Ureter (tissue), 1 donor: ENCODE results near the gene APIP. TPM values are rescaled to one million over a fixed set of nuclear protein-coding genes. Genes with fewer than 3 reads are reported as not detected.

ENCODE experiments used
- DNase-seq: peaks from one replicate; pipeline ENCODE4 v3.0.0-alpha.2; 2020; ENCODE audit warnings: low spot score
- total RNA-seq: library from RNA; stranded (reverse); gene quantifications from one replicate; pipeline ENCODE4 v1.2.4, GENCODE V29; 2023
- donor health status: DM: yes; HTN: yes; CAD: no.

APIP gene
- total RNA-seq, 1 donor from 2014 or later: 34.3 TPM

DNA sequence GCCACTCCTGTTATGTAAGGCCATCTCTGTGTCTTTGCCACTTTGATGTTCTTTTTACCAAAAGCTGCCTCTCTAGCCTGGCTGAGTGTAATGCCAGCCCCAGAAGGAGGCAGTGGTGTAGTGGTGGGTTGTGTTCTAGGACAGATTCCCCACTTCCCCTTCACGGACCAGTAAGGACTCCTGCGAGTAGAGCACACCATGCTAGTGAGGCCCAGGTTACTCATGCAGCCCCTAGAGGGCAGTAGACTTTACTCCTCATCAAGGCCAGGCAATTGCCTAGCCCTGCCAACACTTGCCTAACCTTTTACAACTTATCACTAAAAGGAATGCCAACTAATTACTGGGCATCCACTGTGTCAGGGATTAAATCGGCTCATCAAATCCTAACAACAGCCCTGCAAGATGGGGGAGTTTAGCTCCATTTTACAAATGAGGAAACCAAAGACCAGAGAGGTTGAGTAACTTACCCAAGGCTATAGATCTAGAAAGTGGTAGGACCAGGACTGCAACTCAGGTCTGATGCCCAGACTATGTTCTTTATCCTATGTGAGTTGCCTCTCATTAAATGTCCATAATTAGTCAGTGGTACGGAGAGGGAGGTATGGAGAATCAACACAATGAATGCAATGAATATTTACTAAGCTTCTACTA, 75.3 kb downstream of the APIP start:
- no peak for DNase-seq

DNA sequence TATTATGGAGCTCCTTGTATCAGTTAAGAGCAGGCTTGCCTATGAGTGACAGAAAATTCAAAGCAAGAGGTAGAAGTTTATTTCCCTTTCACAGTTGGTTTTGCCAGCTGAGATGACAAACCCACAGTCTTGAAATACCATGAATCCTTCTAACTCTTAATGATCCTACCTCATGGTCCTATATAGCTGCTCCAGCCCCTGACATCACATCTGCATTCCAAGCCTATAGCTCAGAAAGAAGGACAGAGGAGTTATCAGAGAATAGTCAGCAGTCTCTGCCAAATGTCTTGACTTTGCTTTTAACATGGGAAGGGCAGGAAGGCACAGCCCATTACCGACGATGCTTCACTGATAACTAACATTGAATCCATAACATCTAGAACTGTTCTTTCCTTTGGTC, 76.2 kb downstream of the APIP start:
- no peak for DNase-seq

DNA sequence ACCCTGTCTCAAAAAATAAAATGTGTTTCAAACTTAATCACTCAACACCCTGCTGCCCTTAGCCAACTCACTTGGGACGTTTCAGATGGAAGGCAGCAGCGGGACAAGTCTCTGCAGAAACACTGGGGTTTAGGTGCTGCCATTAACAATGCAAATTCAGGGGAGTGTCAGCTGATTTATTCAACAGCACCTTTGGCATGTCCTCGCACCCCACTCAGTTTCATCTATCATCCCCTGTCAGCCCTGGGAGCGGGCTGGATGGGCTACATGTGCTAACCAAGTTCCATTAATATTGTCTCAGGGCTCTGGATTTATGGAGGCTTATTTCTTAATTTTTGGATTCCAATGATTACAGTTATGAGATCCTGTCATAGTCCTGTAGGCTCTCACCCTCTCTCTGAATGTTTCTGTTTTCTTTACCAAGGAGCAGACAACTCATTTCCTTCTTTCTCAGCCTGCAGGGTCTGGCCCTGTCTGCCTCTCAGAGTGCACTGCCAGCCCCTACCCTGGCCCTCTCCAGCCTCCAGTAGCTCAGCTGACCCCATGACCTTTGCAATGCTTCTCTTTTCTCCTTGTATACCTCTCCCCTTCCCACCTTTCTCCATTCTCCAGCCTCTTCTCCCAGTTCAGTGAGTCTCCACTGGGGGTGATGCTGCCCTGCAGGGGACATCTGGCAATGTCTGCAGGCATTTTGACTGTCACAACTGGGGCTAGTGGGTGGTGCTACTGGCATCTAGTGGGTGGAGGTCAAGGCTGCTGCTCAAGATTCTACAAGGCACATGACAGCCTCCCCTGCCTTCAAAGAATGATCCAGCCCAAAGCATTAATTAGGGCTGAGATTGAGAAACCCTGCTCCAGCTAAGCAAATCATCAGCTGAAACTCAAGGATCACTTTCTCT, 79.0 kb downstream of the APIP start:
- DNase-seq: no peak

DNA sequence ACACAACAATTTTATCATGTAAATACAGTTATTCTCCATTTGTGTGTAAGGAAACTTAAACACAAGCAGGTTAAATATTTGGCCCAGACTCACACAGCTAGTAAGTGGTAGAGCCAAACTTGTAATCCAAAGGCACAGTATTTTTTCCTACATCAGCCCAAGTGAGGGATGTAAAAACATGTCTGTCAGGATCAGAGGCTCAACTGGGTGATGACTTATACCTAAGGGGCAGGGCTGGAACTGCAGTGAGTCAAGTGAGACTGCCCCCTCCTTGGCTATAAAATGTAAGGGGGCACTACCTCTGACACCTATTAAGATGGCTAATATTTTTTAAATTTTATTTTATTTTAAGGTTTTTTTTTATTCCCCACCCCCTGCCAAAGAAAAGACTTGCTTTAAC, 82.6 kb downstream of the APIP start:
- no peak for DNase-seq

Other genes with a start within 250 kb of the APIP start
- 39.4 TPM for gene PDHX, start 239 bp upstream of the APIP start, total RNA-seq
- 348 TPM for gene CD44, start 222.8 kb upstream of the APIP start, total RNA-seq